Kidney (tissue), 14 donors: Measurements from ENCODE around the gene MEGF8. TPM values are rescaled to one million over a fixed set of nuclear protein-coding genes. Genes with fewer than 3 reads are reported as not detected.

Source experiments
- DNase-seq, 5 donors: peaks; one replicate each; pipeline ENCODE4 v3.0.0-alpha.2; 2013 to 2020
- FAIRE-seq: peaks from 2 replicates; lab custom pipeline; 2012; peaks lifted over from hg19 to GRCh38; lab: Jason Lieb, UNC
- H3K27ac ChIP-seq, 2 donors: one replicate each; pipeline ENCODE4 v1.7.0; 2013; ENCODE audit warnings: low read depth in 2 of 2, low read length in 2 of 2, inconsistent platforms in 1 of 2
- H3K27me3 ChIP-seq: one replicate; pipeline ENCODE4 v1.7.1; 2013; ENCODE audit warnings: low read length, inconsistent platforms; ENCODE audit not compliant: control insufficient read depth, insufficient read depth
- H3K36me3 ChIP-seq, 3 donors: one replicate each; pipeline versions ENCODE4 v1.7.0 to v1.7.1; 2013; ENCODE audit warnings: low read length in 3 of 3, control low read depth in 1 of 3, inconsistent platforms in 1 of 3; ENCODE audit not compliant: insufficient read depth in 3 of 3, control insufficient read depth in 2 of 3
- H3K4me1 ChIP-seq, 3 donors: one replicate each; pipeline versions ENCODE4 v1.7.0 to v1.7.1; 2013; ENCODE audit warnings: low read length in 3 of 3, inconsistent platforms in 1 of 3, low read depth in 1 of 3; ENCODE audit not compliant: control insufficient read depth in 2 of 3, insufficient read depth in 2 of 3
- H3K4me3 ChIP-seq, 3 donors: one replicate each; pipeline versions ENCODE4 v1.7.0 to v1.8.1; 2013; ENCODE audit warnings: low read length in 3 of 3, control low read depth in 1 of 3, inconsistent platforms in 1 of 3
- H3K9ac ChIP-seq, 3 donors: one replicate each; pipeline versions ENCODE4 v1.7.0 to v1.7.1; 2013; ENCODE audit warnings: low read length in 3 of 3, control low read depth in 1 of 3, inconsistent platforms in 1 of 3
- H3K9me3 ChIP-seq, 3 donors: one replicate each; pipeline versions ENCODE4 v1.7.0 to v1.7.1; 2013; ENCODE audit warnings: low read length in 3 of 3, control low read depth in 1 of 3, inconsistent platforms in 1 of 3; ENCODE audit not compliant: control insufficient read depth in 2 of 3, insufficient read depth in 1 of 3
- intact Hi-C: fragments of 100-400 bp; cut with DNase I; formaldehyde crosslinking; loops from one replicate; pipeline ENCODE4 v1.11.1; 2022
- polyA plus RNA-seq: library from polyadenylated mRNA; stranded (reverse); fragments of 350-450 nt; fragmentation: Illumina TruSeq; extraction: RNeasy Lipid Tissue Mini Kit (QIAGEN cat#74804); gene quantifications from one replicate; pipeline ENCODE4 v1.2.3, GENCODE V29; 2014; ENCODE audit warnings: low read depth, low replicate concordance; ENCODE audit not compliant: insufficient read depth
- total RNA-seq: library from RNA; stranded (reverse); fragmentation: NEBNext Ultra II Directional; extraction: Animal tissue kit (Norgen Biotek cat#: 25700); gene quantifications from one replicate; pipeline ENCODE4 v1.2.1, GENCODE V29; 2021
- TF ChIP-seq, protein P1 (sequence below): IDR thresholded peaks from 3 replicates; pipeline ENCODE4 v1.5.1; 2012; ENCODE audit warnings: mild to moderate bottlenecking, moderate library complexity, borderline replicate concordance; ENCODE audit not compliant: insufficient read depth; ENCODE audit errors: extremely low read depth
- donor health status: control.
- donor health status: control.
- donor health status: control.
- donor health status: control.
- donor health status: control.
- donor health status: DM: yes; HTN: yes; CAD: no.
- donor health status: Normal renal cell carcinoma (clear cell type).

Gene MEGF8
- total and polyA plus RNA-seq, 2 donors from 2014 or later = 8.7 to 31.6 TPM

DNA sequence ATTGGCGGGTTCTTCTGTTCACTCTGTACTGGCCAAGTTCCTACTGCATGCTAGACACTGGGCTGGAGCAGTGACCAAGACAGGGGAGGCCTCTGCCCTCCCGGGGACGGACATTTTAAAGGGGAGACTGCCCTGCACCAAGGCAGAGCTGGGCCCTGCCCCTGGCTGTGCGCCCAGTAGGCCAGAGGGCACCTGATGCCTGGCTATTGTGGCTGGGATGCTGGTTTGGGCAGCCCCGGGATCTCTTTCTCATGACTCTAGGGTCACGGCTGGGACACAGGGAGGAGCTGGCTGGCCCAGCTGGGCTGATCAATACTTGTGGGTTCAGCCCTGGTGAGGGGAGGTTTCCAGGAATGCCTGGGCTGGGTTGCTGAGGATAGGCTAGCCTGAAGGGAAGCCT, 84.0 kb downstream of the MEGF8 start:
- Histone ChIP-seq H3K4me3 (no peak overlapping the region), H3K27me3 (no peaks in the 10 kb centered on the region), H3K9ac (no peak overlapping the region), H3K36me3 (no peaks in the 10 kb centered on the region), H3K9me3 (no peaks in the 10 kb centered on the region), H3K27ac (no peak overlapping the region), H3K4me1 (no peaks in the 10 kb centered on the region)
- TF ChIP-seq, protein P1, sequence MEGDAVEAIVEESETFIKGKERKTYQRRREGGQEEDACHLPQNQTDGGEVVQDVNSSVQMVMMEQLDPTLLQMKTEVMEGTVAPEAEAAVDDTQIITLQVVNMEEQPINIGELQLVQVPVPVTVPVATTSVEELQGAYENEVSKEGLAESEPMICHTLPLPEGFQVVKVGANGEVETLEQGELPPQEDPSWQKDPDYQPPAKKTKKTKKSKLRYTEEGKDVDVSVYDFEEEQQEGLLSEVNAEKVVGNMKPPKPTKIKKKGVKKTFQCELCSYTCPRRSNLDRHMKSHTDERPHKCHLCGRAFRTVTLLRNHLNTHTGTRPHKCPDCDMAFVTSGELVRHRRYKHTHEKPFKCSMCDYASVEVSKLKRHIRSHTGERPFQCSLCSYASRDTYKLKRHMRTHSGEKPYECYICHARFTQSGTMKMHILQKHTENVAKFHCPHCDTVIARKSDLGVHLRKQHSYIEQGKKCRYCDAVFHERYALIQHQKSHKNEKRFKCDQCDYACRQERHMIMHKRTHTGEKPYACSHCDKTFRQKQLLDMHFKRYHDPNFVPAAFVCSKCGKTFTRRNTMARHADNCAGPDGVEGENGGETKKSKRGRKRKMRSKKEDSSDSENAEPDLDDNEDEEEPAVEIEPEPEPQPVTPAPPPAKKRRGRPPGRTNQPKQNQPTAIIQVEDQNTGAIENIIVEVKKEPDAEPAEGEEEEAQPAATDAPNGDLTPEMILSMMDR = no peak
- FAIRE-seq = no peak
- DNase-seq = no peak
- intact Hi-C loops = no loop called here

DNA sequence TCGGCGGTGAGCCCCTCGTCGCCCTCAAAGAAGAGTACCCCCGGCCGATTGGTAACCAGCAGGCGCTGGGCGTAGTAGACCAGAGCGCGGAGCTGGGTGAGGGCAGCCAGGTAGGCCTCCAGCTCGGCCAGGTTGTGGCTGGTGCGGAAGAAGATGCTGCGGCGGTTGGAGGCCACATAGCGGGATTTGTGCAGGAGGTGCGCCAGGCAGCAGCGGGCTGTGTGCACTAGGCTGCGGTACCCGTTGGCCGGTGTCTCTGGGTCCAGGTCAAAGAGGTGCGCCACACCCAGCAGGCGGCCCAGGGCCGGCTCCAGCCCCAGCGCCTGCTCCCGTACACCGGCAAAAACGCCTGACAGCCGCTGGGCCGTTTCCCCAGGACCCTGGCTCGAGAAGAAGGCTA, 84.9 kb downstream of the MEGF8 start:
- intact Hi-C loops = no loop called here
- Histone ChIP-seq H3K9ac (no peak overlapping the region), H3K4me1 (no peaks in the 10 kb centered on the region), H3K27me3 (no peaks in the 10 kb centered on the region), H3K4me3 (no peak overlapping the region), H3K36me3 (no peaks in the 10 kb centered on the region), H3K27ac (no peak overlapping the region), H3K9me3 (no peaks in the 10 kb centered on the region)
- no peak for FAIRE-seq
- TF ChIP-seq, protein P1 = no peak
- DNase-seq = peak in 2 of 5 donors; percentile 30 to 57

DNA sequence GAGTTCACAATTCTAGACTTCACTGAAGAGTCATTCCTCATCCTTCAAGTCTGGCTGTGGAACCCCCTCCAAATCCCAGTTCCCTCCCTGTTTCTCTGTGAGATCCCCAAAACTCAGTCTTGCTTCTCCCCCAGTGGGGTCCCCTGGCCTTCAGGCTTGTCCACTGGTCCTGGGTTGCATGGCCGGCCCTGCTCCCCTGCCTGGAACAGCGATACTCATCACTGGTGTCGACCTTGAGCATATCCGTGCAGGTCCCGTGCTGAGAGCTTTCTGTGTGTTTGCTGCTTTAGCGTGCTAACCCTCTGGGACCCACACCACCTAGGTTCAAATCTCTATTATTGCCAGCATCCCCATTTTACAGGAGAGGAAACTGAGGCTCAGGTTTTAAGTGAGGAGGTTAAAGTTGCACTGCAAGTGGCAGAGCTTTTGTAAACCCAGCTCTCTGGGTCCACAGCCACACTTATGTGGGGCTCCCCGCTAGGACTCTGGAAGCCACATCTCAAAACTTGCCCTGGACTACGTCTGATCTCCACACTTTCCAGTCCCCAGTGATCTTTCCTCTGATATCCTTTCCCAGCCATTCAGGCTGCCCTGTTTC, 86.2 kb downstream of the MEGF8 start:
- Histone ChIP-seq H3K4me1 (no peaks in the 10 kb centered on the region), H3K4me3 (no peak overlapping the region), H3K27ac (no peak overlapping the region), H3K27me3 (no peaks in the 10 kb centered on the region), H3K9me3 (no peaks in the 10 kb centered on the region), H3K36me3 (no peaks in the 10 kb centered on the region), H3K9ac (no peak overlapping the region)
- TF ChIP-seq, protein P1 = no peak
- DNase-seq (peak in 2 of 5 donors; percentile 29 to 39), FAIRE-seq (no peak)
- intact Hi-C loops = no loop called here

DNA sequence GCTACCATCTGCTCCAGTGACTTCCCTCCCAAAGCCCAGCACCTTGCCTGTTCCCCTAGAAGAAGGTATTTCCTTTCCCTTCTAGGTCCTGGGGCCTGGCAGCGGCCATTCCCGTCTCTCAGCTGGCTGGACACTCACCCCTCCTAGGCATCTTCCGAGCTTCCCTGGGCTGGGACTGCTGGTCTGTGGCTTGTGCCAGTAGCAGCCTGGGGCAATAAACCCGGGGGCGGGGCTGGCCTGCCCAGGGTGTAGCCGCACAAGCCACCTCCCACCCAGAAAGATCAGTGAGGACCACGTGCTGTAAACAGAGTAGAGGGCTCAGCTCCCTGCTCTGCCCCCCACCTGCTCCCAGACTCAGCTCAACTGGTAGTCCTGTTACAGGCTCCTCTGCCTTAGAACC, 86.8 kb downstream of the MEGF8 start:
- Histone ChIP-seq H3K4me1 (no peaks in the 10 kb centered on the region), H3K27me3 (no peaks in the 10 kb centered on the region), H3K4me3 (no peak overlapping the region), H3K9me3 (no peaks in the 10 kb centered on the region), H3K27ac (no peak overlapping the region), H3K9ac (no peak overlapping the region), H3K36me3 (no peaks in the 10 kb centered on the region)
- peak in 4 of 5 donors; percentile 21 to 71 (median 48) for DNase-seq
- TF ChIP-seq, protein P1 = no peak
- intact Hi-C loops = no loop called here
- FAIRE-seq = no peak
